SH-SY5Y (cell line): Measurements from ENCODE around the gene GBX2.

Experiments
- GATA2 ChIP-seq: IDR thresholded peaks from 2 replicates; pipeline ENCODE4 v1.6.1; 2011; ENCODE audit warnings: mild to moderate bottlenecking, low read depth, low read length
- GATA3 ChIP-seq: IDR thresholded peaks from 2 replicates; pipeline ENCODE4 v1.6.1; 2011; ENCODE audit warnings: low read depth, mild to moderate bottlenecking, low read length, moderate library complexity

DNA sequence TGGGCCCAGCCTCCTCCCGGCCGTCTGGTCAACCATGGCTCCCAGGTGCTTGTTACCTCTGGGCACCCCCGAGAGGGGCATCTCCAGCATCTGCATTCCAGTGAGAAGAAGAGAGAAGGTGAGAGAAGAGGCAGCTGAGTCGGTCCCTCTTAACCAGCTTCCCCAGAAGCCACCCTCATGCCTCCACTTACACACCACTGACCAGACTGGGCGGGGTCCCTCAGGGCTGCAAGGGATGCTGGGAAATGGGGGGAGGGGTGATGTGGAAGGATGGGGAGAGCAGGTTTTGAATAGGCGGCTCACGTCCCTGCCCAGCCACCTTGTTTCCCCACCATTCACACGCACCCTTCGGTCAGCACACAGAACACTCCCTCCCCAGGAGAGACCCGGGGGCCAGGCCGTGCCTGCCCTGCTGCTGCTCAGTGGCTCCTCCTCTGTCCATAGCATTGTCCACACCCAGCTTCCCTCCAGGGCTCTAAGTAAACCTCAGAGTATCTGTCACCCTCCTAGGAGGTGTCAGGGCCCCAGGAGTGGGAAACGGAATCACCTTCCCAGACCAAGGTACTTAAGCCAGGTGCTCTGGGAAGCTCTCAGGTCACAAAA lies 34.7 kb downstream of the GBX2 start:
- no peak for TF ChIP-seq GATA2
- no peak for TF ChIP-seq GATA3
